BLaER1 (cell line): ENCODE results near the gene IRF3.

Source experiments
- H3K27ac ChIP-seq: shearing (Covaris generic); formaldehyde crosslinking; 2 replicates; pipeline ENCODE4 v1.8.1; 2022
- H3K27me3 ChIP-seq: shearing (Covaris generic); formaldehyde crosslinking; 2 replicates; pipeline ENCODE4 v1.8.1; 2022
- H3K36me3 ChIP-seq: shearing (Covaris generic); formaldehyde crosslinking; 2 replicates; pipeline ENCODE4 v1.8.1; 2022
- H3K4me1 ChIP-seq: shearing (Covaris generic); formaldehyde crosslinking; 2 replicates; pipeline ENCODE4 v1.8.1; 2022
- H3K4me2 ChIP-seq: shearing (Covaris generic); formaldehyde crosslinking; 2 replicates; pipeline ENCODE4 v1.8.1; 2022
- H3K4me3 ChIP-seq: shearing (Covaris generic); formaldehyde crosslinking; 2 replicates; pipeline ENCODE4 v1.8.1; 2022
- H3K9ac ChIP-seq: shearing (Covaris generic); formaldehyde crosslinking; 2 replicates; pipeline ENCODE4 v1.8.1; 2022
- H3K9me3 ChIP-seq: shearing (Covaris generic); formaldehyde crosslinking; 2 replicates; pipeline ENCODE4 v1.8.1; 2022
- H4K20me1 ChIP-seq: shearing (Covaris generic); formaldehyde crosslinking; 2 replicates; pipeline ENCODE4 v1.8.1; 2022
- Cebpa-rat ChIP-seq: shearing (Covaris generic); IDR thresholded peaks from 2 replicates; pipeline ENCODE4 v1.8.1; 2022

Gene IRF3

GRCh38 chr19:49672131-49672919 is 6.7 kb upstream of the IRF3 start:
- Histone ChIP-seq H3K27ac (peak overlapping the region; percentile 51; the same call in 1 of the 2 replicates), H3K9ac (peak overlapping the region; percentile 51; the same call in 1 of the 2 replicates), H3K9me3 (no peaks in the 10 kb centered on the region), H4K20me1 (no peaks in the 10 kb centered on the region), H3K27me3 (no peaks in the 10 kb centered on the region), H3K4me3 (no peak overlapping the region), H3K4me1 (peaks cover 44% of the 10 kb centered on the region), H3K36me3 (peaks cover 50% of the 10 kb centered on the region), H3K4me2 (peak overlapping the region; percentile 54)
- no peak for TF ChIP-seq Cebpa-rat

- Histone ChIP-seq H3K4me2 (no peak overlapping the region), H3K27me3 (no peaks in the 10 kb centered on the region), H3K9me3 (no peaks in the 10 kb centered on the region), H3K4me3 (no peak overlapping the region), H3K27ac (no peak overlapping the region), H3K36me3 (peaks cover 53% of the 10 kb centered on the region), H3K9ac (no peak overlapping the region), H4K20me1 (peaks cover 8% of the 10 kb centered on the region), H3K4me1 (peaks cover 39% of the 10 kb centered on the region)
- no peak for TF ChIP-seq Cebpa-rat
Measured at GRCh38 chr19:49669516-49669915, 3.9 kb upstream of the IRF3 start.

DNA sequence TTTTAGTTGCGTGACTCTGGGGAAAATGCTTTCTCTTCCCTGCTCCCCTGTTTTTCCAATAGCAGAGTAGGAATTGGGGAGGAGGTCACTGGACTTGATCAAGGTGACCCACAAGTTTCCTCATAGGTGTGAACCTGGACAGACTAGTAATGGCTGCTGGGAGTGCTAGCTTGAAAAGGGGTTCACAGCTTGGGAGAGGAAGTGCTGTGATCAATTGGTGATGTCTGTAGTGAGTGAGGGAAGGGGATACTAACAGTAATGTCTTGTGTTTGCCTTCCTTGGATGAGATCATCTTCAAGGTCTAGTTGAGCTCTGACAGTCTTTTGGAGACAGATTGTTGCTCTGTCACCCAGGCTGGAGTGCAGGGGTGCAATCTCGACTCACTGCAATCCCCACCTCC is 1.8 kb upstream of the IRF3 start:
- no peak overlapping the region for H3K27ac ChIP-seq

GRCh38 chr19:49666120-49666444 is 425 bp upstream of the IRF3 start:
- Histone ChIP-seq H3K4me3 (peak overlapping the region; percentile 72), H3K4me2 (peak overlapping the region; percentile 99), H3K4me1 (peaks cover 27% of the 10 kb centered on the region), H3K36me3 (peaks cover 61% of the 10 kb centered on the region), H4K20me1 (peaks cover 40% of the 10 kb centered on the region), H3K9ac (peak overlapping the region; percentile 93), H3K27ac (peak overlapping the region; percentile 82), H3K27me3 (no peaks in the 10 kb centered on the region), H3K9me3 (no peaks in the 10 kb centered on the region)
- TF ChIP-seq Cebpa-rat = no peak

More for the DNA sequence above, 1.8 kb upstream of the IRF3 start:
- Histone ChIP-seq H4K20me1 (peaks cover 26% of the 10 kb centered on the region), H3K9ac (peak overlapping the region; percentile 93; the same call in 1 of the 2 replicates), H3K4me3 (no peak overlapping the region), H3K9me3 (no peaks in the 10 kb centered on the region), H3K4me1 (peaks cover 38% of the 10 kb centered on the region), H3K4me2 (peak overlapping the region; percentile 99), H3K27me3 (no peaks in the 10 kb centered on the region), H3K36me3 (peaks cover 54% of the 10 kb centered on the region)
- no peak for TF ChIP-seq Cebpa-rat

DNA sequence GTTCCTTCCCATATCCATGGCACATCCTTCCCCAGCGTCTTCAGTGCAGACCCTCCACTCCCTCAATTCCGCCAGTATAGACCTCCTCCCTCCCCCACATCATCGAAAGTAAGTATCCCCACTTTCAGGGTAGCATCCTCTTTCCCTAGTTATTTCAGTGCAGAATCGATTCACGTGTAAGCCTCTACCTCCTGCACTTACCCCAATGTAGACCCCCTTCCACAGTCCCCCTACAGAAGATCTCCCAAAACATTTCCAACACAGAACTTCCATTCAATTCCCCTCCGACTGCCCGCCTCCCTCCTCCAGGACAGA is 664 bp downstream of the IRF3 start:
- Histone ChIP-seq H3K27ac (peak overlapping the region; percentile 82), H4K20me1 (peaks cover 50% of the 10 kb centered on the region), H3K27me3 (no peaks in the 10 kb centered on the region), H3K4me1 (peaks cover 27% of the 10 kb centered on the region), H3K36me3 (peaks cover 61% of the 10 kb centered on the region), H3K4me2 (peak overlapping the region; percentile 93), H3K9ac (peak overlapping the region; percentile 93), H3K4me3 (peak overlapping the region; percentile 72), H3K9me3 (no peaks in the 10 kb centered on the region)
- TF ChIP-seq Cebpa-rat = no peak

- Histone ChIP-seq H3K4me2 (peak overlapping the region; percentile 93), H3K4me3 (peak overlapping the region; percentile 72), H3K27ac (peak overlapping the region; percentile 82), H3K9me3 (no peaks in the 10 kb centered on the region), H3K9ac (peak overlapping the region; percentile 93), H4K20me1 (peaks cover 55% of the 10 kb centered on the region), H3K36me3 (peaks cover 61% of the 10 kb centered on the region), H3K4me1 (peaks cover 27% of the 10 kb centered on the region), H3K27me3 (no peaks in the 10 kb centered on the region)
- no peak for TF ChIP-seq Cebpa-rat
Measured at GRCh38 chr19:49664171-49665035, 1.3 kb downstream of the IRF3 start.

DNA sequence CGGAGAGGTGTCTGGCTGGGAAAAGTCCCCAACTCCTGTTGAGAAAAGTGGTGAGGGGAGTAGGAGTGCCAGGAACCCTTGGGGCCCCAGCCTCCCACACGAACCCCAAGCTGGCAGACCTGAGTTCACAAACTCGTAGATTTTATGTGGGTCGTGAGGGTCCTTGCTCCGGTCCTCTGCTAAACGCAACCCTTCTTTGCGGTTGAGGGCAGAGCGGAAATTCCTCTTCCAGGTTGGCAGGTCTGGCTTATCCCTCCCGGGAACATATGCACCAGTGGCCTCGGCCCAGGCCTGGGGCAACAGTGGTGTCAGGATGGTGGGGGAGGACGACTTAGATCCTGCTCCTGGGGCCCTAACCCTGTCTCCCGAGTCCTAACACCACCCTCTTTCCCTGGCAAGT is 2.4 kb downstream of the IRF3 start:
- H3K27ac ChIP-seq = no peak overlapping the region
- peaks cover 27% of the 10 kb centered on the region for H3K4me1 ChIP-seq
- TF ChIP-seq Cebpa-rat = no peak
- peaks cover 63% of the 10 kb centered on the region for H4K20me1 ChIP-seq
- H3K27me3 ChIP-seq = no peaks in the 10 kb centered on the region
- H3K4me2 ChIP-seq = peak overlapping the region; percentile 93
- H3K36me3 ChIP-seq = peaks cover 61% of the 10 kb centered on the region
- peak overlapping the region; percentile 93 for H3K9ac ChIP-seq
- no peaks in the 10 kb centered on the region for H3K9me3 ChIP-seq
- H3K4me3 ChIP-seq = peak overlapping the region; percentile 72; the same call in 1 of the 2 replicates

DNA sequence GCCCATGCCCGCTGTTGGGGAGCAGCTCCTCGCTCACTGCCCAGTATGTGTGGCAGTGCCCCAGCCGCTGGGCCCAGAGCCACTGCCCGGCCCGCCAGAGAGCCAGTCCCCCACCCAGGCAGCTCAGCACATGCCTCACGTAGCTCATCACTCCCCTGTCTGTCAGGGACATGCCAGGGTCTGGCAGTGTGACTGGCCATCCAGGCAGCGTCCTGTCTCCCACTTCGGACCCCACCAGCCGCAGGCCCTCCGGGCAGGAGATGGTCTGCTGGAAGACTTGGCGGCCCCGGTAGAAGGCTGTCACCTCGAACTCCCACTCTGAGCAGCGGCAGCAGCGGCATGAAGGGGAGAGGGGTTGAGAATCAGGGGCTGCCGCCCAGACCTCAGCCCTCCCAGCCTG is 3.6 kb downstream of the IRF3 start:
- Histone ChIP-seq H3K4me1 (peaks cover 21% of the 10 kb centered on the region), H3K36me3 (peaks cover 63% of the 10 kb centered on the region), H3K4me3 (no peak overlapping the region), H3K9ac (0 out of 2 replicates have a peak overlapping the region, but pooled peaks have one; percentile 93), H3K9me3 (no peaks in the 10 kb centered on the region), H4K20me1 (peaks cover 63% of the 10 kb centered on the region), H3K27me3 (no peaks in the 10 kb centered on the region), H3K4me2 (no peak overlapping the region), H3K27ac (no peak overlapping the region)
- no peak for TF ChIP-seq Cebpa-rat

DNA sequence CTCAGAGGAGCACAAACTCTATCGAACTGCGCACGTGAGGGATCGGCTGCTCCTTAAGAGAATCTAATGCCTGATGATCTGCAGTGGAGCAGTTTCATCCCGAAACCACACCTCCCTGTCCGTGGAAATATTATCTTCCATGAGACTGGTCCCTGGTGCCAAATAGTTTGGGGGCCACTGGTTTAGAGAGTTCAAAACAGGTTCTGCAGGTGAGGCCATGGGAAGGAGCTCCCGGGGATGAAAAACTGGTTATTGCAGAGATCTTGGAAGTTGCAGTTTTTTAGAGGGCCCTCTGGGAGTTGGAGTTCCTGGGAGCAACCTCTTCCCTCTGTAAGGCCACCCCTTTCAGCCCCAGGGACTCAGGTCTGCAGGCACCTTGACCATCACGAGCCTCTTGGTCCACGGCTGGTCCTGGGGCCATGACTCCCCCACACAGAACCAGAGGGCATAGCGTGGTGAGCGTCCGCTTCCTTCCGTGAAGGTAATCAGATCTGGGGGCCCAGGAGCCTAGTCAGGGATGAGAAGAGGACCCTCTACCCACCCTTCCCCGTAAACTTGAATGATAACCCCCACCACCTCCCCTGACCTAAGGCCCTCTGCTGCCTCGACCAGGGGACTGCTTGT is 5.2 kb downstream of the IRF3 start:
- TF ChIP-seq Cebpa-rat = no peak
- Histone ChIP-seq H3K9ac (no peak overlapping the region), H3K27me3 (no peaks in the 10 kb centered on the region), H3K4me3 (no peak overlapping the region), H3K4me2 (no peak overlapping the region), H3K9me3 (no peaks in the 10 kb centered on the region), H3K36me3 (peaks cover 78% of the 10 kb centered on the region), H3K4me1 (peaks cover 12% of the 10 kb centered on the region), H3K27ac (no peak overlapping the region), H4K20me1 (peaks cover 77% of the 10 kb centered on the region)
